Measurements from ENCODE around the gene SLC38A2.

The SLC38A2 gene

DNA sequence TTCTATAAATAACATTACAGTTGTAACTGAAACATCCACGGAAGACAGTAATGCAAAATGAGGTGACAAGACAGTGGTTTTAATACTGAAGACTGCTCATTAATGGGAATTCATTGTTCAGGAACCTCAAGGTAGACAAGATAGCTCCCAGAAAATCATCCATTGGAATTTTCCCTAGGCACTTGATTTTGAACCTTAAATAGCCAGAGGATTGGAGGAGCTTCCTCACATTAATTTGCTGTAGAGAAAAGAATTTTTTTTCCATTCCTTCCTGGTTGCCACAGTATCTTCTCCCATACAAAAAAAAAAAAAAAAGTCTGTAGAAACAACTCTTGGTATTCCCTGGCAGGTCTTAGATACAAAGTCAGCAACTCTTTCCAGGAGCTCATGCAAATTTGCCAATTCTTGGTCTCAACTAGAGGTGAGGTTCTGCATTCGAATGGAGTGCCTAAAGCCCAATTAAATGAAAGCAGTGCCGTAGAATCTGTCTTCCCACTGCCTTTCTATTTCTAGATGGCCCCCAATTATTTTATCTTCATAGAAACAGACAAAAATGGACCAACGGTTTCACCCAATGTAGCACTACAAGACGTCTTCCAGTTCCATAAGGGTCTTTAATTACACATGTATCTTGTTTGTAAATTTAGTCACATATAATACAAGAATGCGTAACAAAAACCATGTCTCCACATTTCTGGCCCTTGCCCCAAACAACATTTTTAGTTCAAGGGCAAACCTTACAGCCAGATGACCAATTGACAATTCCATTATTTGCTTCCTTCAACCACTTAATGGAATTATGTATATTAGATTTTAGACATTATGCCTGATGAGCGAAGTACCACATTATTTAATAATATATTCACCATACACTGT is 13.5 kb downstream of the SLC38A2 start:
- H3K4me3 ChIP-seq (ENCODE audit: low read length), result no peak overlapping the region
- H3K27me3 ChIP-seq (ENCODE audit: insufficient read depth, low read length), result no peaks in the 10 kb centered on the region
- peaks cover 57% of the 10 kb centered on the region for H3K36me3 ChIP-seq (ENCODE audit: insufficient read depth, low read depth, low read length)
- peaks cover 8% of the 10 kb centered on the region for H3K4me1 ChIP-seq (ENCODE audit: insufficient read depth, low read length)
- H3K27ac ChIP-seq (ENCODE audit: low read length), result no peak overlapping the region
- H3K9me3 ChIP-seq (ENCODE audit: insufficient read depth, low read depth, low read length), result no peaks in the 10 kb centered on the region
- H3K9ac ChIP-seq (ENCODE audit: low read depth, low read length), result no peak overlapping the region

DNA sequence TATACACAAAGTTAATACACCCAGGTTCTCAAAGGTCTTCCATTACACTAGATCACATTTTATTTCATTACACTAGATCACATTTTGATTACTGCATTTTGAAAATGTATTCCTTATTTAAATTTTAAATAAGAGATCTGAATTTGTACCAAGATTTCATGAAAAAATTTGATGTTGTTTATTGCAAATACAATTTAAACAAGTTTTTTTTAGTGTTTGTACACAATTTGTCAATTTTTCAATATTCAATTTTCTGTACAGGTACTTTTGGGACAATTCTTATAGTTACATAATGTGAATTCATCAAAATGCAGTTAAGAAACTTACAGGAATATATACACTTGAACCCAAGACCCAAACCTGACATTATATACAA is 14.3 kb downstream of the SLC38A2 start:
- Histone ChIP-seq H3K4me1 (ENCODE audit: insufficient read depth, low read length) (peaks cover 8% of the 10 kb centered on the region), H3K36me3 (ENCODE audit: insufficient read depth, low read depth, low read length) (peaks cover 50% of the 10 kb centered on the region), H3K9me3 (ENCODE audit: insufficient read depth, low read depth, low read length) (no peaks in the 10 kb centered on the region), H3K27me3 (ENCODE audit: insufficient read depth, low read length) (no peaks in the 10 kb centered on the region), H3K9ac (ENCODE audit: low read depth, low read length) (no peak overlapping the region), H3K27ac (ENCODE audit: low read length) (no peak overlapping the region), H3K4me3 (ENCODE audit: low read length) (no peak overlapping the region)

DNA sequence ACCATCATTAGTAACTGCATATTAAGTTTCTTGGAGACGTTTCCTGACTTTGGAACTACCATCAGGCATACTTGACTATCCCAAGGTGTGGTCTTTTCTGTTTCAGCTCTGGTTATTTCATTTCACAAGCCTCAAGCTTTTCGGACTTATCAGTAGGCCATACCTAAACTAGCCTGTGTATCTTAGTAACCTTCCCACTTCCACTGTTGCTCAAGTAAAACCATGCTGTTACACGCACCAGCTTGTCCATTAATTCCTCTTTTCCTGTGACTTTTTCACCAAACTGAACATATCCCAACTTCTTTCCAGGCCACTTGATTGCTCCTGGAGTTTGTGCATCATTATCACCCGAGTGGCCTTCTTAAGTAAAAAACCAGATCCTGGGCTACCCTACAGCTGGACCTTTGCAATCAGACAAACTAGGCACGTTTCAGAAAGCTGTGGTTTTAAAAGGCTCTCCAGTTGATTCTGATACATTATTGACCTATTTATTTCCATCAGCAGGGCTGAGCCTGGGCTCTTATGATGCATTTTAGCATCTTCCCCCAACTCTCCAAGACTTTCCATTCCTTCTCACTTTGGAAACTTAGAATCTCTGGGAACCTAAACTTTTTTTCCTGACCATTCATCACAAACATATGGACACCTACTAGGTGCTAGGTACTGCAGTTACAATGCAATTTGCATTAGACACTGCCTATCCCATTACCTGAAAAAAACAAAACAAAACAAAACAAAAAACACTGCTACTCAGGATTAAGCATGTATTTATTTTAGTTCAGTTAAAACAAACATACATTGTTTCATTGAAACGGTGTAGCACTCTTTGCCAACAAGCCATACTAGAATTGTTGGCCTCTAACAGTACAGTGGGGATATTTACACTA is 14.9 kb downstream of the SLC38A2 start:
- H3K9me3 ChIP-seq (ENCODE audit: insufficient read depth, low read depth, low read length), result no peaks in the 10 kb centered on the region
- no peaks in the 10 kb centered on the region for H3K27me3 ChIP-seq (ENCODE audit: insufficient read depth, low read length)
- peaks cover 44% of the 10 kb centered on the region for H3K36me3 ChIP-seq (ENCODE audit: insufficient read depth, low read depth, low read length)
- no peak overlapping the region for H3K4me3 ChIP-seq (ENCODE audit: low read length)
- H3K4me1 ChIP-seq (ENCODE audit: insufficient read depth, low read length), result peaks cover 8% of the 10 kb centered on the region
- no peak overlapping the region for H3K9ac ChIP-seq (ENCODE audit: low read depth, low read length)
- no peak overlapping the region for H3K27ac ChIP-seq (ENCODE audit: low read length)

DNA sequence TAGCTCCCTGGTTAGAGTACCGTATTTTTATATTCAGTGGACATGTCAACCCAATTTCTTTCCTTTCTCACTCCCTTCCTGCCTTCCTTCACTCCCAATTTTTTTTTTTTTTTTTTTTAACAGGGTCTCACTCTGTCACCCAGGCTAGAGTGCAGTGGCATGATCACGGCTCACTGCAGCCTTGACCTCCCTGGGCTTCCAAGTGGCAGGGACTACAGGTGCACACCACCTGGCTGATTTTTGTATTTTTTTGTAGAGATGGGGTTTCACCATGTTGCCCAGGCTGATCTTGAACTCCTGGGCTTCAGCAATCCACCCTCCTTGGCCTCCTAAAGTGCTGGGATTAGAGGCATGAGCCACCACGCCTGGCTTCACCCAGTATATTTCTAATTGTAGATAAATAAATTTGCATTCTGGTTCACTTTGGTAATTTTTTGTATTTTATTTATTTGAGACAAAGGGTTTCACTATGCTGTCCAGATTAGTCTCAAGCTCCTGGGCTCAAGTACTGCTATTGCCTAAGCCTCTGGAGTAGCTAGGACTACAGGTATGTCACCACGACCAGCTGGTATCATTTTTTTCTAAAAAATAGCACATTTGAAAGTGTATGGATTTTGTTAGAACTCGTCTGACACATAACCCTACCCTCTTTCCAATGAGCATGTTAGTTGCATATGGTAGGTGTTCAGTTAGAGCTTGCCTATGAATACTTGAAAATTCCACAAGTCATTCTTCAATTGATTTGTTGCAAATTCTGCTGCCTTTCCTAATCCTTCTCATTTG is 15.7 kb downstream of the SLC38A2 start:
- Histone ChIP-seq H3K27me3 (ENCODE audit: insufficient read depth, low read length) (no peaks in the 10 kb centered on the region), H3K9me3 (ENCODE audit: insufficient read depth, low read depth, low read length) (no peaks in the 10 kb centered on the region), H3K4me3 (ENCODE audit: low read length) (no peak overlapping the region), H3K36me3 (ENCODE audit: insufficient read depth, low read depth, low read length) (peaks cover 36% of the 10 kb centered on the region), H3K9ac (ENCODE audit: low read depth, low read length) (no peak overlapping the region), H3K4me1 (ENCODE audit: insufficient read depth, low read length) (peaks cover 8% of the 10 kb centered on the region), H3K27ac (ENCODE audit: low read length) (no peak overlapping the region)

DNA sequence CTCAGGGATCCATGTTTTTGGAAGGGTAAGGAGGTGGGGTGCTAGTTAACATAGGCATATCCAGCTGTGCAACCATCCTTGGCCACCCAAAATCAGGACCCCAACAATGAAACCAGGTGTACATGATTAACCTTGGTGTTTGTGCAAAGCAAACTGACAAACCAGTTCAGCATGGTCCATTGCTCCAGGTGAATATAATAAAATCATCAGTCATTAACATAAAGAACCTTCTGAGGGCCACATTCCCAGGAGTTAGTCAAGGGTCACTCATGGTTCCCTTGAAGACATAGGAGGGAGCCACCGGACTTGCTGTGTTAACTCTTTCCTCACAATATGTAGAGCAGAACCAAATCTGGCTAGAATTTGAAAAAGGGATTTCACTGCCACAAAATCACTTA is 17.8 kb downstream of the SLC38A2 start:
- Histone ChIP-seq H3K4me3 (ENCODE audit: low read length) (no peak overlapping the region), H3K9ac (ENCODE audit: low read depth, low read length) (no peak overlapping the region), H3K4me1 (ENCODE audit: insufficient read depth, low read length) (peaks cover 6% of the 10 kb centered on the region), H3K27me3 (ENCODE audit: insufficient read depth, low read length) (no peaks in the 10 kb centered on the region), H3K9me3 (ENCODE audit: insufficient read depth, low read depth, low read length) (no peaks in the 10 kb centered on the region), H3K36me3 (ENCODE audit: insufficient read depth, low read depth, low read length) (peaks cover 15% of the 10 kb centered on the region), H3K27ac (ENCODE audit: low read length) (no peak overlapping the region)

- Histone ChIP-seq H3K36me3 (ENCODE audit: insufficient read depth, low read depth, low read length) (peaks cover 10% of the 10 kb centered on the region), H3K4me3 (ENCODE audit: low read length) (no peak overlapping the region), H3K9ac (ENCODE audit: low read depth, low read length) (no peak overlapping the region), H3K27ac (ENCODE audit: low read length) (no peak overlapping the region), H3K9me3 (ENCODE audit: insufficient read depth, low read depth, low read length) (no peaks in the 10 kb centered on the region), H3K27me3 (ENCODE audit: insufficient read depth, low read length) (no peaks in the 10 kb centered on the region), H3K4me1 (ENCODE audit: insufficient read depth, low read length) (peaks cover 4% of the 10 kb centered on the region; the same call in 1 of the 2 replicates)
These were observed 18.3 kb downstream of the SLC38A2 start for GRCh38 chr12:46354111-46354801.

DNA sequence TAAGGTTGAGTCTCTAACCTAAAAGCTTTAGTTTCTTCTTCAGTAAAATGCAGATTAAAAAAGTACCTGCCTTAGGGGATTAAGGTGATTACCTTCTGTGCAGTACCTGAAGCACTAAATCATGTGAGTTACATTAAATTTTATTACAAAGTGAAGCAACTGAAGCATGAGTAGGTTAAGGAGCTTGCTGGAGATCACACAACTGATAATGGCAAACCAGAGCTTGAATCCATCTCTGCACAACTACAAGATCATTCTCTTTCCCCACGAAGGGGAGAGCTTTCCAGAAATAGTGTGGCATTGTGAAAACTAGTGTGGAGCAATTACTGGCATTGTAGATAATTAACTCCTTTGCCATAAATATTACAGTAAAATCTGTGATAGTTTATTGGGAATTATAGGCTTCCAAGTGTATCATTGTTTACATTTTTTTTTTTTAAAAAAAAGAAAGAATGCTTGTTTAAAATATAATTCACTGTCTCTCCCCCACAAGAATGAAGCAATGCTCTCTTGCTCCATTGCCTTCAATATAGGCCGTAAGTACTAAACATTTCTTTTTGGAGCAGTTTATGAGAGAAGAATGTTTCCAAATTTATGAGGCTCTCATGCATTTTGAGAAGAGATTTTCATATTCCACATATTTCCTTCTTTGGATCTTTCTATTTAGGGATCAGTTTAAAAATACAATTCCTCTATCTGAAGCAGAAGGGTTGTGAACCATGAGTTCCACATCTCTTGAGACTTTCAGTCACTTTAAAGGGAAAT is 20.5 kb downstream of the SLC38A2 start:
- Histone ChIP-seq H3K4me3 (ENCODE audit: low read length) (no peak overlapping the region), H3K9ac (ENCODE audit: low read depth, low read length) (no peak overlapping the region), H3K27ac (ENCODE audit: low read length) (no peak overlapping the region), H3K27me3 (ENCODE audit: insufficient read depth, low read length) (no peaks in the 10 kb centered on the region), H3K9me3 (ENCODE audit: insufficient read depth, low read depth, low read length) (no peaks in the 10 kb centered on the region), H3K36me3 (ENCODE audit: insufficient read depth, low read depth, low read length) (no peaks in the 10 kb centered on the region), H3K4me1 (ENCODE audit: insufficient read depth, low read length) (peaks cover 4% of the 10 kb centered on the region; the same call in 1 of the 2 replicates)

DNA sequence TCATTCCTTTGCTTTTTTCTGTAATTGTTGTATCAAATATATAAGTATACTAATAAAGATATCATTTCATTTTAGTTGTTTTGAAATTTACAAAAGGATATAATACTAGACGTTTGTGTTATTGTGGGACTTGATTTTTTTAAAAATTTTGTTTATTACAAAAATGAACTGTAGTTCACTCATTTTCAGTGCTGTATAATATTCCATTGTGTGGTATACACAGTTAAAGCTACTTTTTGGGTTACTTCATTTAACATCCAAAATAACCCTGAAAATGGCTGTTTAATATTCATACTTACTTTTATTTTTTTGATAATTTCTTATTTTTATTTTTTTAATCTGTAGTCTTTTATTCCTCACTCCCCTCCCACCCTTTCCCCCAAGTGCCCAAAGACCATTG is 21.4 kb downstream of the SLC38A2 start:
- no peak overlapping the region for H3K9ac ChIP-seq (ENCODE audit: low read depth, low read length)
- H3K4me1 ChIP-seq (ENCODE audit: insufficient read depth, low read length), result peaks cover 4% of the 10 kb centered on the region; the same call in 1 of the 2 replicates
- H3K9me3 ChIP-seq (ENCODE audit: insufficient read depth, low read depth, low read length), result no peaks in the 10 kb centered on the region
- H3K27ac ChIP-seq (ENCODE audit: low read length), result no peak overlapping the region
- no peaks in the 10 kb centered on the region for H3K27me3 ChIP-seq (ENCODE audit: insufficient read depth, low read length)
- no peak overlapping the region for H3K4me3 ChIP-seq (ENCODE audit: low read length)
- H3K36me3 ChIP-seq (ENCODE audit: insufficient read depth, low read depth, low read length), result no peaks in the 10 kb centered on the region

GRCh38 chr12:46349253-46349652 is 23.3 kb downstream of the SLC38A2 start:
- Histone ChIP-seq H3K9me3 (ENCODE audit: insufficient read depth, low read depth, low read length) (no peaks in the 10 kb centered on the region), H3K4me3 (ENCODE audit: low read length) (no peak overlapping the region), H3K4me1 (ENCODE audit: insufficient read depth, low read length) (peaks cover under 1% of the 10 kb centered on the region; the same call in 1 of the 2 replicates), H3K9ac (ENCODE audit: low read depth, low read length) (no peak overlapping the region), H3K27me3 (ENCODE audit: insufficient read depth, low read length) (no peaks in the 10 kb centered on the region), H3K27ac (ENCODE audit: low read length) (no peak overlapping the region), H3K36me3 (ENCODE audit: insufficient read depth, low read depth, low read length) (no peaks in the 10 kb centered on the region)

DNA sequence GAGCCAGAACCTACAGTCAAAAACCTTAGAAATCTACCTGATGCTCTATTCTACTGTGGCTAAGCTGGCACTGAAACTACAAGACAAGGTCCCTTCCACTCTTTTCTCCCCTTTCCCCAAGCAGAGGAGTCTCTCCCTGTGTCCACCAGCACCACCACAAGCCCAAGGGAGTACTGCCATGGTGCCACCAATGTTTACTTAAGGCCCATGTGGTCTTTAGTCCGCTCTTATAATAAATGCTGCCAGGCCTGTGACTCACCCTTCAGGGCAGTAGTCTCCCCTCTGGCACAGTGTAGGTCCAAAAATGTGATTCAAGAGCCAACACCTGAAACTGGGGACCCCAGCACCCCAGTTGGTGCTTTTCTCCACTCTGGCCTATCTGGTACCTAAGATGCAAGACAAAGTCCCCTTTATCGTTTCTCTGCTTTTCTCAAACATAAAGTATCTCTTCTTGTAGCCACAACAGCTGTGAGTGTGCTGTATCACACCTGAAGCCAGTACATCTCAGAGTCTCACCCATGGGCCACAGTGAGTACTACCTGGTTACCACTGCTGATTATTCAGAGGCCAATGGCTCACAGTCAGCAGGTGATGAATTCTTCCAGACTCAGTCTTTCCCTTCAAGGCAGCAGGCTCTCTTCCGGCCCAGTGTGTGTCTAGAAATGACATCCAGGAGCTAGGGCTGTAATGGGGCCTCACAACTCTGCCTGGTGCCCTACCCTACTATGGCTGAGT is 29.3 kb downstream of the SLC38A2 start:
- H3K9ac ChIP-seq (ENCODE audit: low read depth, low read length), result no peak overlapping the region
- H3K4me3 ChIP-seq (ENCODE audit: low read length), result no peak overlapping the region
- H3K27me3 ChIP-seq (ENCODE audit: insufficient read depth, low read length), result no peaks in the 10 kb centered on the region
- no peaks in the 10 kb centered on the region for H3K9me3 ChIP-seq (ENCODE audit: insufficient read depth, low read depth, low read length)
- H3K36me3 ChIP-seq (ENCODE audit: insufficient read depth, low read depth, low read length), result no peaks in the 10 kb centered on the region
- no peaks in the 10 kb centered on the region for H3K4me1 ChIP-seq (ENCODE audit: insufficient read depth, low read length)
- H3K27ac ChIP-seq (ENCODE audit: low read length), result no peak overlapping the region
